ENCODE measurements around the gene ZFAND5.

The ZFAND5 gene

GRCh38 chr9:72354704-72355103 is 10.3 kb downstream of the ZFAND5 start:
- TF ChIP-seq CTCF (IDR thresholded peaks at IDR 0.05) = no peak
- H3K79me2 ChIP-seq = peaks cover 6% of the 10 kb centered on the region
- no peaks in the 10 kb centered on the region for H3K36me3 ChIP-seq (ENCODE audit: control insufficient read depth, insufficient read depth, low read length)
- H3K4me1 ChIP-seq = no peaks in the 10 kb centered on the region
- H3K4me2 ChIP-seq (ENCODE audit: low read length) = no peak overlapping the region
- no peaks in the 10 kb centered on the region for H3K9me3 ChIP-seq (ENCODE audit: control insufficient read depth, low read length)
- H3K27ac ChIP-seq = no peak overlapping the region
- H2AFZ ChIP-seq = no peak overlapping the region
- no peaks in the 10 kb centered on the region for H3K27me3 ChIP-seq (ENCODE audit: control insufficient read depth, insufficient read depth, low read length)
- H3K4me3 ChIP-seq (ENCODE audit: low read depth, low read length) = no peak overlapping the region
- no peak overlapping the region for H3K9ac ChIP-seq

DNA sequence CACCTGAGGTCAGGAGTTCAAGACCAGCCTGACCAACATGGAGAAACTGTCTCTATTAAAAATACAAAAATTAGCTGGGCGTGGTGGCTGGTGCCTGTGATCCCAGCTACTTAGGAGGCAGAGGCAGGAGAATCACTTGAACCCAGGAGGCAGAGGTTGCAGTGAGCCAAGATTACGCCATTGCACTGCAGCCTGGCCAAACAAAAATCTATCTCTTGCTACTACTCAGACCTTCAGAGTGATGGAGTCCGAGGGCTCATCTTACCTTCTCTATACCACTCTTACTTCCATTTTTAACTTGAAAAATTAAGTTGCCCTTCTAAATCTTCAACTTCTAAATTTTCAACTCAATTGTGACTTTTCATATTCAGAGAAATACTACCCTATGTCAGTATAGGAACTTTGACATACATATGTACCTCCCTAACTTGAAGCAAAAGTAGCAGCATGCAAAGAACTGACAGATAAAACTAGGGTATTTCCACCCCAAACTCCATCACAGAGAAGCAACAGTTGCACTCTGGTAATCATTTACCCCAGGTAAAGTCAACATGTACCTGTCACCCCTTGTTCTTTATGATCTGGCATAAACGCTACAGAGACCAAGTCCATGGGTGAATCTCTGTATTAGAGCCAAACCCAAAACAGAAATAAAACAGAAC is 11.4 kb downstream of the ZFAND5 start:
- Histone ChIP-seq H3K27me3 (ENCODE audit: control insufficient read depth, insufficient read depth, low read length) (no peaks in the 10 kb centered on the region), H3K4me2 (ENCODE audit: low read length) (no peak overlapping the region), H3K79me2 (no peaks in the 10 kb centered on the region), H3K27ac (no peak overlapping the region), H3K36me3 (ENCODE audit: control insufficient read depth, insufficient read depth, low read length) (no peaks in the 10 kb centered on the region), H3K4me1 (no peaks in the 10 kb centered on the region), H3K9ac (no peak overlapping the region), H3K9me3 (ENCODE audit: control insufficient read depth, low read length) (no peaks in the 10 kb centered on the region), H2AFZ (no peak overlapping the region), H3K4me3 (ENCODE audit: low read depth, low read length) (no peak overlapping the region)
- TF ChIP-seq CTCF (IDR thresholded peaks at IDR 0.05) = no peak

DNA sequence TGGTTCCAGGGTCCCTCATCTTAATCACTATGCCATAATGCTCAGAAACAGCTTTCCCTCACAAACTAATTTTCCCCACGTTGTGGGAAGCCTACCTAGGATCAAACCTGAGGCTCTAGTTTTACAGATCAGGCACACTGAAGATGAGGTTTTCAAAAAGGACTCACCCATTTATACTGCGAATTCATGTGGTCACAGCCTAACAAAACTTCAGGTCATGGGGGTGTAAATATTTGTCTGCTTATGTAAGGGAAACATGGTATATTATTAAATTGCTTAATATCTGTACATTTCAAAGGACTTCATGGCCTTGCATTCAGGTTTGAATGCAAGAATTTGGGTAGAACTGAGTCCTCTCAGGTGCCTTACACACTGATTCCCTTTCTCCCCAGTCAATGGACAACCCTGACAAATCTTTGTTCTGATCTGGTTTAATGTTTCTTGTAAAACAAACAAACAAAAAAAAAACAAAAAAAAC is 12.1 kb downstream of the ZFAND5 start:
- no peaks in the 10 kb centered on the region for H3K9me3 ChIP-seq (ENCODE audit: control insufficient read depth, low read length)
- H3K27ac ChIP-seq = no peak overlapping the region
- H3K9ac ChIP-seq = no peak overlapping the region
- no peaks in the 10 kb centered on the region for H3K36me3 ChIP-seq (ENCODE audit: control insufficient read depth, insufficient read depth, low read length)
- no peak overlapping the region for H3K4me3 ChIP-seq (ENCODE audit: low read depth, low read length)
- no peaks in the 10 kb centered on the region for H3K79me2 ChIP-seq
- TF ChIP-seq CTCF (IDR thresholded peaks at IDR 0.05) = no peak
- H3K4me1 ChIP-seq = no peaks in the 10 kb centered on the region
- H3K4me2 ChIP-seq (ENCODE audit: low read length) = no peak overlapping the region
- no peak overlapping the region for H2AFZ ChIP-seq
- no peaks in the 10 kb centered on the region for H3K27me3 ChIP-seq (ENCODE audit: control insufficient read depth, insufficient read depth, low read length)

- Histone ChIP-seq H3K9me3 (ENCODE audit: control insufficient read depth, low read length) (no peaks in the 10 kb centered on the region), H3K4me3 (ENCODE audit: low read depth, low read length) (no peak overlapping the region), H3K27me3 (ENCODE audit: control insufficient read depth, insufficient read depth, low read length) (no peaks in the 10 kb centered on the region), H3K9ac (no peak overlapping the region), H3K36me3 (ENCODE audit: control insufficient read depth, insufficient read depth, low read length) (no peaks in the 10 kb centered on the region), H3K27ac (no peak overlapping the region), H3K4me2 (ENCODE audit: low read length) (no peak overlapping the region), H3K79me2 (no peaks in the 10 kb centered on the region), H3K4me1 (no peaks in the 10 kb centered on the region), H2AFZ (no peak overlapping the region)
- TF ChIP-seq CTCF (IDR thresholded peaks at IDR 0.05) = no peak
Observed at GRCh38 chr9:72351538-72352453, 13.2 kb downstream of the ZFAND5 start.
